Measurements from ENCODE around the gene PHETA1. TPM values are rescaled to one million over a fixed set of nuclear protein-coding genes. Genes with fewer than 3 reads are reported as not detected.

PHETA1 gene
- total and polyA plus RNA-seq, 10 of the 15 experiments (the other 5 are each of a cell fraction or from before 2014, with no cell fraction given): 0.02 to 1.3 (median 0.51) TPM; not detected in 1

DNA sequence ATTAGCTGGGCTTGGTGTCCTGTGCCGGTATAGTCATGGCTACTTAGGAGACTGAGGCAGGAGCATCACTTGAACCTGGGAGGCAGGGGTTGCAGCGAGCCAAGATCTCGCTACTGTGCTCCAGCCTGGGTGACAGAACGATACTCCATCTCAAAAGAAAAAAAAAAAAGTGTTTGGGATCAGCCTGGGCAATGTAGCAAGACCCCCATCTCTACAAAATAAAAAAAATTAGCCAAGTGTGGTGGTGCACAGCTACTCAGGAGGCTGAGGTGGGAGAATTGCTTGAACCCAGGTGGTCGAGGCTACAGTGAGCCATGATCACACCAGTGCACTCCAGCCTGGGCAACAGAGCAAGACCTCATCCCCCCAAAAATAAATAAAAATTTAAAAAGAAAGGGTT lies 47.6 kb downstream of the PHETA1 start:
- BruUV-seq (replicated peaks): no TSS peak
- H2AFZ ChIP-seq (ENCODE audit: control insufficient read depth, low read depth, low read length): no peak overlapping the region
- SMC1A ChIA-PET (ENCODE audit: uncharacterized antibody, unreplicated experiment): interaction anchor here (0.7 kb wide), 1 partner anchor 16 kb away, joined by 3 read pairs; no protein-coding TSS in a partner anchor
- no peaks in the 10 kb centered on the region for H3K79me2 ChIP-seq (ENCODE audit: control insufficient read depth, insufficient read depth, low read length)
- in situ Hi-C loops (cut with MboI) (no loop called here), intact Hi-C loops (cut with micrococcal nuclease; ENCODE audit: unreplicated experiment) (no loop called here)
- DNase-seq (ENCODE audit: low read depth, low spot score) (no peak), ATAC-seq (no peak), FAIRE-seq (no peak)
- H4K20me1 ChIP-seq (ENCODE audit: control insufficient read depth, insufficient read depth): no peaks in the 10 kb centered on the region
- RAD21 ChIA-PET (ENCODE audit: unreplicated experiment): no interaction called here
- WGBS (ENCODE audit: insufficient coverage, insufficient replicate concordance, low lambda C conversion rate, missing lambda C conversion rate): 22% methylated on average over 5 of the region's 5 CpGs
- CTCF ChIA-PET: no interaction called here
- no peaks in the 10 kb centered on the region for H3K27me3 ChIP-seq (replicated peaks in 1 of 2; ENCODE audit: control insufficient read depth in 2 of 2, insufficient read depth in 2 of 2, low read length in 1 of 2)
- no peak overlapping the region for H3K4me3 ChIP-seq
- no peak overlapping the region for H3K27ac ChIP-seq (ENCODE audit: control insufficient read depth, insufficient read depth)
- POLR2A ChIA-PET: no interaction called here
- no peak overlapping the region for H3K4me2 ChIP-seq (ENCODE audit: control insufficient read depth, insufficient read depth)
- no peaks in the 10 kb centered on the region for H3K4me1 ChIP-seq (ENCODE audit: control insufficient read depth, insufficient read depth, low read length)
- H3K36me3 ChIP-seq (ENCODE audit: control insufficient read depth in 2 of 2, insufficient read depth in 2 of 2, low read length in 1 of 2): no peaks in the 10 kb centered on the region
- no peak overlapping the region for H3K9ac ChIP-seq (ENCODE audit: control insufficient read depth, insufficient read depth, low read length)
- H3K9me3 ChIP-seq (replicated peaks; ENCODE audit: control insufficient read depth, insufficient read depth, low read length): no peaks in the 10 kb centered on the region
- TF ChIP-seq JUNB (IDR thresholded peaks at IDR 0.05) (no peak), SMC3 (IDR thresholded peaks at IDR 0.05; ENCODE audit: borderline replicate concordance, low read length) (no peak), MTA3 (IDR thresholded peaks at IDR 0.05; ENCODE audit: borderline replicate concordance, low read length) (no peak), WRNIP1 (IDR thresholded peaks at IDR 0.05; ENCODE audit: borderline replicate concordance, low read depth, low read length) (no peak), PAX5 (IDR thresholded peaks at IDR 0.05; ENCODE audit: borderline replicate concordance, low read depth, low read length) (no peak), KDM1A (IDR thresholded peaks at IDR 0.05; ENCODE audit: borderline replicate concordance) (no peak), BCL11A (IDR thresholded peaks at IDR 0.05; ENCODE audit: low read depth, low read length) (no peak), EP300 (IDR thresholded peaks at IDR 0.05; ENCODE audit: borderline replicate concordance in 1 of 2, control insufficient read depth in 1 of 2, low read depth in 2 of 2, low read length in 2 of 2) (no peak), NFXL1 (IDR thresholded peaks at IDR 0.05; ENCODE audit: borderline replicate concordance) (no peak), LARP7 (IDR thresholded peaks at IDR 0.05) (no peak)
- TF ChIP-seq, protein P1, sequence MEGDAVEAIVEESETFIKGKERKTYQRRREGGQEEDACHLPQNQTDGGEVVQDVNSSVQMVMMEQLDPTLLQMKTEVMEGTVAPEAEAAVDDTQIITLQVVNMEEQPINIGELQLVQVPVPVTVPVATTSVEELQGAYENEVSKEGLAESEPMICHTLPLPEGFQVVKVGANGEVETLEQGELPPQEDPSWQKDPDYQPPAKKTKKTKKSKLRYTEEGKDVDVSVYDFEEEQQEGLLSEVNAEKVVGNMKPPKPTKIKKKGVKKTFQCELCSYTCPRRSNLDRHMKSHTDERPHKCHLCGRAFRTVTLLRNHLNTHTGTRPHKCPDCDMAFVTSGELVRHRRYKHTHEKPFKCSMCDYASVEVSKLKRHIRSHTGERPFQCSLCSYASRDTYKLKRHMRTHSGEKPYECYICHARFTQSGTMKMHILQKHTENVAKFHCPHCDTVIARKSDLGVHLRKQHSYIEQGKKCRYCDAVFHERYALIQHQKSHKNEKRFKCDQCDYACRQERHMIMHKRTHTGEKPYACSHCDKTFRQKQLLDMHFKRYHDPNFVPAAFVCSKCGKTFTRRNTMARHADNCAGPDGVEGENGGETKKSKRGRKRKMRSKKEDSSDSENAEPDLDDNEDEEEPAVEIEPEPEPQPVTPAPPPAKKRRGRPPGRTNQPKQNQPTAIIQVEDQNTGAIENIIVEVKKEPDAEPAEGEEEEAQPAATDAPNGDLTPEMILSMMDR (IDR thresholded peaks at IDR 0.05 in 2 of 3, conservative IDR thresholded peaks at IDR 0.05 in 1 of 3; ENCODE audit: control insufficient read depth in 2 of 3, extremely low read depth in 1 of 3, insufficient read depth in 1 of 3, low read depth in 3 of 3, low read length in 3 of 3): no peak
- TF ChIP-seq, protein P2, sequence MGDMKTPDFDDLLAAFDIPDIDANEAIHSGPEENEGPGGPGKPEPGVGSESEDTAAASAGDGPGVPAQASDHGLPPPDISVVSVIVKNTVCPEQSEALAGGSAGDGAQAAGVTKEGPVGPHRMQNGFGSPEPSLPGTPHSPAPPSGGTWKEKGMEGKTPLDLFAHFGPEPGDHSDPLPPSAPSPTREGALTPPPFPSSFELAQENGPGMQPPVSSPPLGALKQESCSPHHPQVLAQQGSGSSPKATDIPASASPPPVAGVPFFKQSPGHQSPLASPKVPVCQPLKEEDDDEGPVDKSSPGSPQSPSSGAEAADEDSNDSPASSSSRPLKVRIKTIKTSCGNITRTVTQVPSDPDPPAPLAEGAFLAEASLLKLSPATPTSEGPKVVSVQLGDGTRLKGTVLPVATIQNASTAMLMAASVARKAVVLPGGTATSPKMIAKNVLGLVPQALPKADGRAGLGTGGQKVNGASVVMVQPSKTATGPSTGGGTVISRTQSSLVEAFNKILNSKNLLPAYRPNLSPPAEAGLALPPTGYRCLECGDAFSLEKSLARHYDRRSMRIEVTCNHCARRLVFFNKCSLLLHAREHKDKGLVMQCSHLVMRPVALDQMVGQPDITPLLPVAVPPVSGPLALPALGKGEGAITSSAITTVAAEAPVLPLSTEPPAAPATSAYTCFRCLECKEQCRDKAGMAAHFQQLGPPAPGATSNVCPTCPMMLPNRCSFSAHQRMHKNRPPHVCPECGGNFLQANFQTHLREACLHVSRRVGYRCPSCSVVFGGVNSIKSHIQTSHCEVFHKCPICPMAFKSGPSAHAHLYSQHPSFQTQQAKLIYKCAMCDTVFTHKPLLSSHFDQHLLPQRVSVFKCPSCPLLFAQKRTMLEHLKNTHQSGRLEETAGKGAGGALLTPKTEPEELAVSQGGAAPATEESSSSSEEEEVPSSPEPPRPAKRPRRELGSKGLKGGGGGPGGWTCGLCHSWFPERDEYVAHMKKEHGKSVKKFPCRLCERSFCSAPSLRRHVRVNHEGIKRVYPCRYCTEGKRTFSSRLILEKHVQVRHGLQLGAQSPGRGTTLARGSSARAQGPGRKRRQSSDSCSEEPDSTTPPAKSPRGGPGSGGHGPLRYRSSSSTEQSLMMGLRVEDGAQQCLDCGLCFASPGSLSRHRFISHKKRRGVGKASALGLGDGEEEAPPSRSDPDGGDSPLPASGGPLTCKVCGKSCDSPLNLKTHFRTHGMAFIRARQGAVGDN (IDR thresholded peaks at IDR 0.05): no peak
- TF ChIP-seq, protein P3, sequence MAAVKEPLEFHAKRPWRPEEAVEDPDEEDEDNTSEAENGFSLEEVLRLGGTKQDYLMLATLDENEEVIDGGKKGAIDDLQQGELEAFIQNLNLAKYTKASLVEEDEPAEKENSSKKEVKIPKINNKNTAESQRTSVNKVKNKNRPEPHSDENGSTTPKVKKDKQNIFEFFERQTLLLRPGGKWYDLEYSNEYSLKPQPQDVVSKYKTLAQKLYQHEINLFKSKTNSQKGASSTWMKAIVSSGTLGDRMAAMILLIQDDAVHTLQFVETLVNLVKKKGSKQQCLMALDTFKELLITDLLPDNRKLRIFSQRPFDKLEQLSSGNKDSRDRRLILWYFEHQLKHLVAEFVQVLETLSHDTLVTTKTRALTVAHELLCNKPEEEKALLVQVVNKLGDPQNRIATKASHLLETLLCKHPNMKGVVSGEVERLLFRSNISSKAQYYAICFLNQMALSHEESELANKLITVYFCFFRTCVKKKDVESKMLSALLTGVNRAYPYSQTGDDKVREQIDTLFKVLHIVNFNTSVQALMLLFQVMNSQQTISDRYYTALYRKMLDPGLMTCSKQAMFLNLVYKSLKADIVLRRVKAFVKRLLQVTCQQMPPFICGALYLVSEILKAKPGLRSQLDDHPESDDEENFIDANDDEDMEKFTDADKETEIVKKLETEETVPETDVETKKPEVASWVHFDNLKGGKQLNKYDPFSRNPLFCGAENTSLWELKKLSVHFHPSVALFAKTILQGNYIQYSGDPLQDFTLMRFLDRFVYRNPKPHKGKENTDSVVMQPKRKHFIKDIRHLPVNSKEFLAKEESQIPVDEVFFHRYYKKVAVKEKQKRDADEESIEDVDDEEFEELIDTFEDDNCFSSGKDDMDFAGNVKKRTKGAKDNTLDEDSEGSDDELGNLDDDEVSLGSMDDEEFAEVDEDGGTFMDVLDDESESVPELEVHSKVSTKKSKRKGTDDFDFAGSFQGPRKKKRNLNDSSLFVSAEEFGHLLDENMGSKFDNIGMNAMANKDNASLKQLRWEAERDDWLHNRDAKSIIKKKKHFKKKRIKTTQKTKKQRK (IDR thresholded peaks at IDR 0.05; ENCODE audit: low read depth, low read length): no peak

Measured in GM12878 (cell line).